Stimulated activated CD8-positive, alpha-beta memory T cell treated with anti-CD3 and anti-CD28 coated beads, Interleukin-15, amount 100 ng/mL, for 48 hours (primary cell): ENCODE data around the gene FOXD4L1.
"Not testable (repeated sequence)": the region's sequence is repeated elsewhere in the genome, so short reads cannot be mapped to it uniquely, and the experiment has no call there.

Source experiments
- DNase-seq, 2 donors: peaks; one replicate each; pipeline ENCODE4 v3.0.0-alpha.2; 2020; ENCODE audit warnings: low read depth in 2 of 2

The FOXD4L1 gene

GRCh38 chr2:113524986-113525385 is 26.5 kb downstream of the FOXD4L1 start:
- DNase-seq = not testable (repeated sequence)

GRCh38 chr2:113527350-113528045 is 29.0 kb downstream of the FOXD4L1 start:
- not testable (repeated sequence) for DNase-seq

DNA sequence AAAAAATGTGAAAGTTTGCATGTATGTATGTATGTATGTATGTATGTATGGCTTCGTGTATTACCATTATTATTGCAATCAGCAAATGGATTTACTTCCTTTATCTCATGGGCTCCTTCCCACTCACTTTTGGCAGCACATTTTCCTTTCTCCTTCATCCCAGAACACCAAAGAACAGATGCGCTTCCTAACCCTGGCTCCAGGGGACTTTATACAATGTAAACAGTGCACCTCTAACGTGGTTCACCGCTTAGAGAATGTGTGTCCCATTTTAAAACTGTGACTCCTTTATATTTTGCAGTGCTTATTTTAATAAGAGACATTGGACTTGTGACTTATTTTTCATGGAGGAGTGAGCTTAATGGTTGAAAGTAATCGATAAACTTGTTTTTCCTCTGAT is 29.7 kb downstream of the FOXD4L1 start:
- DNase-seq = not testable (repeated sequence)

DNA sequence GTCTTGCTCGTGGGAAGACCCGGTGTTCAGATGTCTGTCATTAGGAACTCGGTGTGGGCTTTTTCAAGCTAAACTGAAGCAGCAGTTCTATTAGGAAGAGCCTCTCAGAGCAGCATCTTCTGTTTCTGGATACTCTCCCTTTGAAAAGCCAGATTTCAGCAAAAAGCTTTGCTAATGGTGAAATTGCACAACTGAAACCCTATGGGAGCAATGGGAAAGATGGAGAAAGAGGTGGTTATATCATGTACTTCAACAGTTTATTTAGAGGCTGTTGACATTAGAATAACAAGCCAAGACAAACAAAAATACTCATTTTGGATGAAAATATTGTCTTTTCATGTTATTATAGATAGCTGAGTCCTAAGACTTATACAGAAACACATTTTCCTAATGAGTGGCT is 30.4 kb downstream of the FOXD4L1 start:
- not testable (repeated sequence) for DNase-seq

GRCh38 chr2:113532991-113533390 is 34.5 kb downstream of the FOXD4L1 start:
- DNase-seq = not testable (repeated sequence)

DNA sequence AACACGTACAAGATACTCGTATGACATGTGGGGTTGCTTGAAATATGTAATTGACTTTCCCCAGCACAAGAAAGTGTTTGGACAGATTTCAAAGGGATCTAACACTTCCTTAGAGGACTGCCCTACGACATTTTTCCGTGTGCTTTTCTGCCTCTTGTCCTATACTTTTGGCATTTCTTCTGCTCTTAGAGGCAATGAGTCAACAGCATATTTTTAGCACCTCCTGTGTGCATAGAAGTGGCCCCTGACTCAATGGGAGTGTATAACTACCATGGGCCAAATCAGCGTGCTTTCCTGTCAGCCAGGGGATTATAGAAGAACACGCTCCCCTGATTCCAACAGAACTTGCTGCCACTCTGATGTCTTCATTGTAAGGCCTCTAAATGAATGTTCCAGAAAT is 38.1 kb downstream of the FOXD4L1 start:
- DNase-seq = not testable (repeated sequence)

- not testable (repeated sequence) for DNase-seq
Measured at GRCh38 chr2:113540834-113541203, 42.4 kb downstream of the FOXD4L1 start.

DNA sequence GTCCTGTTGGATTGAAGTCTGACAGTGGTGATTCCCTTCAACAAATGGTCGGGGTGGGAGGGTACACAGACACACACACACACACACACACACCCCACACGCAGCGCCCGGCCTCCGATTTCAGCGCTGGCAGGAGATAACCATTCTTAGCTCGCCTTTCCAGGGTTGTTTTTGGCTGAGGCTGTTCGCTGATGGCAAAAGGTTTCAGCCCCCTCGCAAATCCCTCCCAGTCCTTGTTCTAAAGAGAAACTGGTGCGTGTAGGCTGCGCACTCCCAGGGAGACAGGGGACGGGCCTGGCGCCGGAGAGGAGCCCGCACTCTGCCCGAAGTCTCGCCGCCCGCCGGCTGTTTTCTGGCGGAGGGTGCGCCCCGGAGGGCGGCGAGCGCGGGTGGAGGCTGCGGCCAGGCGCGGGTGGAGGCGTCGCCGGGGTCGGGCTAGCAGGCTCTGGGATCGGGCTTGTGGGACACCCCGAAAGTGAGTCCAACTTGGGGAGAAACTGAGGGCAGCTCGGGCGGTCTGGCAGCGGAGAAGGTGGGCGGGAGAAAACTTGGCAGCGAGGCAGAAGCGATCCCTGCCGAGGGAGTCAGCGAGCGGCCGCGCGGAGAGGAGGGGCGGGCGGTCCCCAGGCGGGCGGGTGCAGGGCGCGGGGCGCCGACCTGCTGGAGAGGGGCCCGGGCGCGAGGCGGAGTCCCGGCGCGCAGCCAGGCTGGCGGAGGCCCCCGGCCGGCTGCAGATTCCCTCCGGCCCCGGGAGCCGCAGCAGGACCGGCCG is 42.9 kb downstream of the FOXD4L1 start:
- not testable (repeated sequence) for DNase-seq

- DNase-seq = not testable (repeated sequence)
Measured at GRCh38 chr2:113541976-113542485, 43.6 kb downstream of the FOXD4L1 start.

DNA sequence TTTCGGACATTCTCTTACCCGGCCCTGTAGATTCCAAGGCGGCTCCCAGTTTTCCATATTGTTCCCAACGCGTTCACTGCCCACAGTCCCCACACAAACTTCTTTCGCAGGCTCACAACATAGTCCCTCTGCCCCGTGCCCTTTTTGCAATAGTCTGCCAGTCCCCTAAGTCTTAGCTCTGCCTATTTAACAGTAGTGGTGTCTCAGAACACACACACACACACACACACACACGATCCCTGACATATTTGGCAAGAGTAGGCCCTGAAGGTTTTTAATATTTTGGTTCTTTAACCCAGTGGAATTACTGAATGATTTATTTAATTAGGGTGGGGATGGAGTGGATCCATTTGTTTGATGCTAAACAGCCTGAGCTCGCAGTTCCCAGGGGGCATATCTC is 44.1 kb downstream of the FOXD4L1 start:
- not testable (repeated sequence) for DNase-seq
